ENCODE results near the gene TRIM22.
"Not testable (repeated sequence)": the region's sequence is repeated elsewhere in the genome, so short reads cannot be mapped to it uniquely, and the experiment has no call there.

TRIM22 gene

DNA sequence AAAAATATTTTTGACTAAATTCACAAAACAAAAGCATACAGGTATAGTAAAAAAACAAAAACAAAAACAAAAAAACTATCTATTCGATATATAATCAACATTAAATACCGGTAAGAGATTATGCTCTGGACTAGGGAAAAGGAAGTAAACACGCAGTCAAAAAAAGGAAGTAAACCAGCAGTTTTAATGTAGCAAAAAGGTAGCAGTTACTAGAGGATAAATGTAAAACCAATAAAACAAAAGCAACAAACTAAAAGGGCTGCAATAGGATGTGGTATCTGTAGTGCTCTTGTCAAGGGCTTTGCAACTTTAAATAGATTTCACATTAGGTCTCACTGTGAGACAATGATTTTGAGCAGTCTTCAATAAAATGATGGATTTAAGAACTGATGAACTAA is 2.4 kb downstream of the TRIM22 start:
- DNase-seq = no peak

DNA sequence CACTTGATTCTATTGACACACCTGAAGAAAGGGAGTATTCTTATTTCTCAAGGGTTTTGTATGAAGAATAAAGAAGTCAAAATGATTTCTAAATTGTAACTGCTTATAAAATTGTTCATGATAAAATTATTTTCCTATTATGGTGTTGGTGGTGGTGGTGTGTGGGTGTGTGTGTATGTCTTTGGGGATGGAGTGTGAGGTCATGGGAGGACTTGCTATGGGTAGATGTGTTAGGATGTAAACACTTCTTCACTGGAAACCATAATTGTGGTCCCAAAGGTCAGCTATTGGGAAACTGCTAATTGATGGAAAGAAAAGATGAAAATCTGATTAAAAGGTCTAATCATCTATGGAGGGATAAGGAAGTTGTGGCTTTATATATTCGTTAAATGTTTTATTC is 5.1 kb downstream of the TRIM22 start:
- DNase-seq = no peak

DNA sequence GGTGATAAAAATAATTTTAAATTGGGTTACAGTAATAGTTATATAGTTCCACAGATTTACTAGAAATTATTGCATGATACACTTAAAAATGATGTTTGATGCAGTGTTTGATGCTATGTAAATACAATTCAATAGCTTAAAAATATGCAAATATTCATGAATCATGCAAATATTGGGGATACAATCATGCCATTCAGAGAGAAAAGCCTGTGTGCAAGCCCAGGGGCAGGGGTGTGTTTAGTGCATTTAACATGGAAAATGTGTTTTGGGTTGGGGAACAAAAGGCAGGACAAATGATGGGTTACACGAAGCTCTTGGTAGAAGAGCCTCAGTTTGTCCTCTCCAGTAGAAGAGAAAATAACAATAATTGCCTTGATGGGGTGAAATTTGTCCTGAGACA is 6.0 kb downstream of the TRIM22 start:
- no peak for DNase-seq

DNA sequence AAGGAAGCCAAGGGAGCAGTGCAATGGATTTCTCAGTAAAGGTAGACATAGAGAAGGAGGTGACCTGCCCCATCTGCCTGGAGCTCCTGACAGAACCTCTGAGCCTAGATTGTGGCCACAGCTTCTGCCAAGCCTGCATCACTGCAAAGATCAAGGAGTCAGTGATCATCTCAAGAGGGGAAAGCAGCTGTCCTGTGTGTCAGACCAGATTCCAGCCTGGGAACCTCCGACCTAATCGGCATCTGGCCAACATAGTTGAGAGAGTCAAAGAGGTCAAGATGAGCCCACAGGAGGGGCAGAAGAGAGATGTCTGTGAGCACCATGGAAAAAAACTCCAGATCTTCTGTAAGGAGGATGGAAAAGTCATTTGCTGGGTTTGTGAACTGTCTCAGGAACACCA is 6.6 kb downstream of the TRIM22 start:
- no peak for DNase-seq

DNA sequence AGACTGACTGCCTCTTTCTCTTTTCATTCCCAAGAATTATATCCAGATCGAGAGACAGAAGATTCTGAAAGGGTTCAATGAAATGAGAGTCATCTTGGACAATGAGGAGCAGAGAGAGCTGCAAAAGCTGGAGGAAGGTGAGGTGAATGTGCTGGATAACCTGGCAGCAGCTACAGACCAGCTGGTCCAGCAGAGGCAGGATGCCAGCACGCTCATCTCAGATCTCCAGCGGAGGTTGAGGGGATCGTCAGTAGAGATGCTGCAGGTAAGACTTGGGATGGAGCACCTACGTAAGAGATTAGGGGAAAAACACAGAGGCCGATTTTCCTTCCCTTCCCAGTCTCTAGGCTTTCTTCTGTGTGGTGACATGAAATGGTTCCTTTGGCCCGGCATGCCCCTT is 8.7 kb downstream of the TRIM22 start:
- DNase-seq = no peak

DNA sequence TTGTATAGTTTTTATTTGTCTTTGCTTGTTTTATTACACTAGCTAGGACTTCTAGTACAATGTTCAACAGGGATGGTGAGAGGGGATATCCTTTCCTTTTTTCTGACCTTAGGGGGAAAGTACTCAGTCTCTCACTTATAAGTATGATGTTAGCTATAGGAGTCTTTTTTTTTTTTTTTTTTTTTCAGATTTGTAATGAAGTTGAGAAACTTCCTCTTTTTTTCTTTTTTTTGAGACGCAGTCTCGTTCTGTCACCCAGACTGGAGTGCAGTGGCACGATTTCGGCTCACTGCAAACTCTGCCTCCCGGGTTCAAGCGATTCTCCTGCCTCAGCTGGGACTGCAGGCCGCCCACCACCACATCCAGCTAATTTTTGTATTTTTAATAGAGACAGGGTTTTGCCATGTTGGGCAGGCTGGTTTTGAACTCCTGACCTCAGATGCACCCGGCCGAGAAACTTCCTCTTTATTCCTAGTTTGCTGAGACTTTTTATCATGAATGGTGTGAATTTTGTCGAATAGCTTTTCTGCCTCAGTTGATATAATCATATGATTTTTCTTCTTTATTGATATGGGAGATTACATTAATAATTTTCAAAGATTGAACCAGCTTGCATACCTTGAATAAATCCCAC is 10.9 kb downstream of the TRIM22 start:
- DNase-seq = no peak

DNA sequence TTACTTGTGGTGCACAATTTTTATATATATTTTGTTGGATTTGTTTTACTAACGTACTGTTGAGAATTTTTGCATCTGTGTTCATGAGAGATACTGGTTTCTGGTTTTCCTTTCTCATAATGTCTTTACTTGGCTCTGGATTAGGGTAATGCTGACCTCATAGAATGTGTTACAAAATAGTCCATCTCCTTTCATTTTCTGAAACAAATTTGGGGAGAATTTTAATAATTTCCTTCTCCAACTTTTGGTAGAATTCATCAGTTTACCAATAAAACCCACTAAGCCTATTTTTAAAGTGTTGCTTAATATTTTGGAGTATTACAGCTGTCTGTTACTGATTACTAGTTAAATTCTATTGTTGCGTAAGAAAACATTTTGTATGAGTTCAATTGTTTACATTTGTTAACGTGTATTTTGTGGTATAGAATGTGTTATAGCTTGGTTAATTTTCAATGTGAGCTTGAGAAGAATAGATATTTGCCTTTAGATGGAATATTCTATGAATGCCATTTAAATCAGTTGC is 11.5 kb downstream of the TRIM22 start:
- no peak for DNase-seq

DNA sequence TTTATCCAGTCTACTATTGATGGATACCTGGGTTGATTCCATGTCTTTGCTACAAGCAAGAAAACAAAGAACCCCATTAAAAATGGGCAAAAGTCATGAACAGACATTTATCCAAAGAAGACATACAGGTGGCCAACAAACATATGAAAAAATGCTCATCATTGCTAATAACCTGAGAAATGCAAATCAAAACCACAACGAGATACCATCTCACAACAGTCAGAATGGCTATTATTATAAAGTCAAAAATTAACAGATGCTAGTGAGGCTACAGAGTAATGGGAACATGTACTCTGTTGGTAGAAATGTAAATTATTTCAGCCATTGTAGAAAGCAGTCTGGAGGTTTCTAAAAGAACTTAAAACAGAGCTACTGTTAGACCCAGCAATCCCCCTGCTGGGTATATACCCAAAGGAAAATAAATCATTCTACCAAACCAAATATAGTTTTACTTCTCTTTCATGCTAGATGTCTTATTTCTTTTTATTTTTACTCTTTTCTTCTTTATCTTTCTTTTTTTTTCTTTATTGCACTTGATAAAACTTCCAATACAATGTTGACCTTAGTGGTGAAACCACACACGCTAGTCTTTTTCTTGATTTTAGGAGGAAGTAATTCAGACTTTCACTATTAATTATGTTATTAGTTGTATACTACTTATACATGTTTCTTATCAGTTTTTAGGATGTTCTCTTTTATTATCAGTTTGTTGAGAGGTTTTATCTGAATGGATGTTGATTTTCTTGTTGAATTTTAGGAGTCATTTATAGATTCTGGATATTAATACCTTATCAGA is 14.3 kb downstream of the TRIM22 start:
- DNase-seq = no peak

DNA sequence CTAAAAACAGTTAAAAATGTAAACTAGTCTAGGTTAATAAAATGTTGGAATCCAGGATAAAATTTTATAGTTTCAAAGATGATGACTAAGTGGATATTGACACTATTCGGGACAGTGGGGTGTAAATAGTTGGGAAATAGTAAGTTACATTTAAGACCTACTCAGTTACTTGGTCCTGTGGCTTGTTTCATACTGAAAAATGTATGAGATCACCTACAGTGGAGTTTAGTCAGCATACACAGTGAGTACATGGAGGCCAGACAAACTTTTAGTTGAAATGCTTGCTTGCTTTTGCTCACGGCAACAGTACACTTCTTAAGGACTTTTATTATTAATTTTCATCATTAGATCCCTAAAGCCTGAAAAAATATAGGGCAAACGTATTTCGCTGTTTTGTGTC is 16.1 kb downstream of the TRIM22 start:
- DNase-seq = no peak

DNA sequence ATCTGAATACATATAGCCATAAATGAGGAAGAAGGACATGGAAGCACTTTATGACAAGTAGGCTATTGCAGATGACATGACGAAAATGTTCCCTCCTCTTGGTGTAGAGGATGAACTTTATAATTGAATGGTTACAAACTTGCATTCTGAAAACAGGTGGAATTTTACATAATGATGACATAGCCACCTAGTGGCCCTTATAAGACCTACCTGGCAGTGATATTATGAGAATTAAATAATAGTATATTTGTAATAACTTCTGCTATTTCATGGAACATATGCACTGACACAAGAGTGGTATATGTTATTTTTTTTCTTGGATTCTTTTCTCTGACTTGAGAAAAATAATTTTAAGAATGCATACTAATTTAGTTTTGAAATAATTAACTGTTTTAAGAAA is 22.9 kb downstream of the TRIM22 start:
- DNase-seq = no peak

DNA sequence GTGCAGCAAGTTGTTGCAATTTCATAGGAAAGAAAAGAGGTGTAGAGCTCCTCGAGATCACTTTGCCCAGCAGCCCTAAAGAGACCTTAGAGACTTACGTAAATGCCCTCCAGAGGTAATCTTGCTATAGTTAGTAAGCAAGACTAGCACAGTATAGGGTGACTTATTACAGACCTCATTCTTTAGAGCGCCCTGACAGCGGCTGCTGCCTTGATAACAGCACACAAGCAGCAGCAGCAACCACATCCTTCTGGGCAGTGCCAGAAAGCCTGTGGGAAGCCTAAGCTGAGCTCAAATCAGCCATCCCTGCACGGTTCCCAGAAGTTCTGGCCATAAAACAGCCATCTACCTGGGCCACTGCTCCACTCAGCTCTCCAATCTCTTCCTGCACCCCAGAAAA is 24.1 kb downstream of the TRIM22 start:
- DNase-seq = no peak

DNA sequence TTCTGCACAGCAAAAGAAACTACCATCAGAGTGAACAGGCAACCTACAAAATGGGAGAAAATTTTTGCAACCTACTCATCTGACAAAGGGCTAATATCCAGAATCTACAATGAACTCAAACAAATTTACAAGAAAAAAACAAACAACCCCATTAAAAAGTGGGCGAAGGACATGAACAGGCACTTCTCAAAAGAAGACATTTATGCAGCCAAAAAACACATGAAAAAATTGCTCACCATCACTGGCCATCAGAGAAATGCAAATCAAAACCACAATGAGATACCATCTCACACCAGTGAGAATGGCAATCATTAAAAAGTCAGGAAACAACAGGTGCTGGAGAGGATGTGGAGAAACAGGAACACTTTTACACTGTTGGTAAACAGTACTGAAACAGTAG is 26.9 kb downstream of the TRIM22 start:
- not testable (repeated sequence) for DNase-seq

DNA sequence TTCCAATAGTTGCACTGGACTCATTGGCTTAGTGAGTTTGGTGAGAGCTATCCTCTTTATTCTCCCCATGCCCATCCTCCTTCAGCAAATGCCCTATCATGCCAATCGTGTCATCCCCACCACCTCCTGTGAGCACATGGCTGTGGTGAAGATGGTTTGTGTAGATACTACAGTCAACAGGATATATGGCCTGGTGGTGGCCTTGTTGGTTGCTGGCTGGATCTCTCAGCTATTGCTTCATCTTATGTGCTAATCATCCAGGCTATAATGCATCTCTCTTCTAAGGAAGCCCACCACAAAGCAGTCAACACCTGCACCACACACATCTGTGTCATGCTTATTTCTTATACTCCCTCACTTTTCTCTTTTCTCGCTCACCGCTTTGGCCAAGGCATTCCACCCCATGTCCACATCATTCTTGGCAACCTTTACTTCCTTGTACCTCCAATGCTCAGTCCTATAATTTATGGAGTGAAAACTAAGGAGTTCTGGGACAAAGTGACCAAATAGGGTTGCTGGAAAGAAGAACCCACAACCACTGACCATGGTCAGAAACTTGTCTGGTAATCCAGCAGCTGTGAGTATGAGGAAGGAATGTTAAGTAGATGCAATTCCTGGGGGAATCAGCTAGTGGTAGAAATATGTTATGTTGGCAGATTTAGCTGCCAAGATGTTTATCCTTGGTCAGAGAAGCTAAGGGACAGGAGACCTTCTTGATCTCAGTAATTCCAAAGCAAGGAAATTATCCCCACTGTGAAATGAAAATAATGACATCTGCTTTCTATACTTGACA is 30.3 kb downstream of the TRIM22 start:
- DNase-seq = peak; percentile 2

DNA sequence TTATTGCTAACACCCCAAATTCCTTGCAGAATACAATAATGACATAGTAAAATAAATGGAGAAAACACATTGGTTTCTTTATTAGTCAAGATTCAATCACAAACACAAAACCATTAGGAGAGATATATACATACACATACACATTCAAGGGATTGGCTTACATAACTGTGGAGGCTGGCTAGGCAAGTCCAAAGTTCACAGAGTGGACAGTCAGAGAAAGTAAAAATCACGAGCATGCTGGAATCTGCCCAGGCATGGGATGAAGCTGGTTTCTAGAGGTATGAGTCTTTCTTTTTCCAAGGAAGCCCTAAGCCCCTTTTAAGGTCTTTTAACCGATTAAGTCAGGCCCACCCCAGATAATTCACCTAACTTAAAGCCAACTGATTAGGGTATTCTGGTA is 33.0 kb downstream of the TRIM22 start:
- DNase-seq = no peak

DNA sequence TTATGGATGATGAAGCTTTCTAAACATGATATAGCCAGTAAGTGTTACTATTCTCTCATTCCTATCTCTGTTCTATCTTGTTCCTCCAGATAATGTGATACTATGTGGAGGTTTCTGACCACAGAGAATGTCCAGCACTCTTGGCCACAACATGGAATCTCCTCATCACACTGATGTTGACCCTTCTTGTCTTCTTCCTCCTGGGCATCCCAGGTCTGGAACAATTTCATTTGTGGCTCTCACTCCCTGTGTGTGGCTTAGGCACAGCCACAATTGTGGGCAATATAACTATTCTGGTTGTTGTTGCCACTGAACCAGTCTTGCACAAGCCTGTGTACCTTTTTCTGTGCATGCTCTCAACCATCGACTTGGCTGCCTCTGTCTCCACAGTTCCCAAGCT is 36.8 kb downstream of the TRIM22 start:
- DNase-seq = no peak

DNA sequence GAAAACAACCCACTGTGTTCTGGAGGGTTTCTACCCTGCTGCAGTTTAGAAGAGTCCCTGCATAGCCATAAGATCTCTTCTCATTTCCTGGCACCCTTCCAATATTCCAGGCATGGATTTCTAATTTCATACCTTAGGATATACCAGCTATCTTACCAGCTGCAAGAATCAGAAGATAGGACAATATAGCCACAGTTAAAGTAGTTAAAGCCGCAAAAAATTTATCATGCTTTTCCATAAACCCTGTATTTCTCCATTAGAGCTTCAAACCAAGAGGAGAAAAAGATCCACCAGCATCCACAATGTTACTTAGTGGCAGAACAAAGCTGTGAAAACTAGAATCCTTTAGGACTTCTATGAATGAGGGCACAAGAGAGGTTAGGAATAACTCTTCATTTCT is 38.1 kb downstream of the TRIM22 start:
- DNase-seq = no peak

DNA sequence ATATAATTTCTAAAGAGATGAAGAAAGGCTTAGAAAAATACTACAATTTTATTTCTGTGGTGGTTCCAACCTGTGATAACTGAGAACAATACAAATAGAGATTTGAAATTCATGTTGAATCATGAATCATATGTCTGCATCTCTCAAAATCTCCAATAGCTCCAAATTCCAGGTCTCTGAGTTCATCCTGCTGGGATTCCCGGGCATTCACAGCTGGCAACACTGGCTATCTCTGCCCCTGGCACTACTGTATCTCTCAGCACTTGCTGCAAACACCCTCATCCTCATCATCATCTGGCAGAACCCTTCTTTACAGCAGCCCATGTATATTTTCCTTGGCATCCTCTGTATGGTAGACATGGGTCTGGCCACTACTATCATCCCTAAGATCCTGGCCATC is 46.8 kb downstream of the TRIM22 start, which contains the start of gene OR56B1:
TSS of gene OR56B1 (plus strand) at position 53 of the 400 bp plus-strand sequence. CDS start at position 122, 69 bp downstream.
- DNase-seq = no peak

DNA sequence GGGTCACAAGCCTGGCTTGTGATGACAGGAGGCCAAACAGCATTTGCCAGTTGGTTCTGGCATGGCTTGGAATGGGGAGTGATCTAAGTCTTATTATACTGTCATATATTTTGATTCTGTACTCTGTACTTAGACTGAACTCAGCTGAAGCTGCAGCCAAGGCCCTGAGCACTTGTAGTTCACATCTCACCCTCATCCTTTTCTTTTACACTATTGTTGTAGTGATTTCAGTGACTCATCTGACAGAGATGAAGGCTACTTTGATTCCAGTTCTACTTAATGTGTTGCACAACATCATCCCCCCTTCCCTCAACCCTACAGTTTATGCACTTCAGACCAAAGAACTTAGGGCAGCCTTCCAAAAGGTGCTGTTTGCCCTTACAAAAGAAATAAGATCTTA is 47.5 kb downstream of the TRIM22 start:
- no peak for DNase-seq

DNA sequence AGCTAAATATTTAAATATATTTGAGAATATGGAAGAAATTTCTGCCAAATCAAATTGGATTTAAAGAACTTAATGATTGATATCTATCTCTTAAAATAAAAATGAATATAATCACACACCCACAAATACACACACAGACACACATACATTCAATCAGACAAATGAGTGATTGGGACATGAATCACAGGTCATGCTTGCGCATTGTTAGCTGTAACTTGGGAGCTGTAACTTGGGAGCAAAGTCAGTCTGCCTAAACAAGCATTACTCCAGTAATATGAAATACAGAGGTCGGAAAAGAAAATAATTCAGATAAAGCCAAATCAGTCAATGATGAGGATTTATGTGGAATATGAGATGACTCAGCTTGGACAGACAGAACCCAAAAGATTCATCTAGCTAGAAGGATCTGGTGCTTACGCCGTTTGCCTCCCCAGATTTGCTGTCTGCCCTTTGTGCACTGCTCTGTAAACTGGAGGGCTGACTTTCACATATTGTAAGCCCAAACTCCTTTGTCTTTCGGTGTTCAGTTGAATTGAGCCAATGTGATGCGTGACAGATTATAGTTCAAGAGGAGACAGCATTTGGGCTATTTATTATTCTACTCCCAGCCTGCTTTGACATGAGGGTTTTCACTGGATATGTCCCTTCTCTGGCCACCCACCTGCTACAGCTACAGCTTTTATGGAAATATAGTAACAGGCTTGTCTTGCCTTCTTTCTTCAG is 48.2 kb downstream of the TRIM22 start:
- no peak for DNase-seq

DNA sequence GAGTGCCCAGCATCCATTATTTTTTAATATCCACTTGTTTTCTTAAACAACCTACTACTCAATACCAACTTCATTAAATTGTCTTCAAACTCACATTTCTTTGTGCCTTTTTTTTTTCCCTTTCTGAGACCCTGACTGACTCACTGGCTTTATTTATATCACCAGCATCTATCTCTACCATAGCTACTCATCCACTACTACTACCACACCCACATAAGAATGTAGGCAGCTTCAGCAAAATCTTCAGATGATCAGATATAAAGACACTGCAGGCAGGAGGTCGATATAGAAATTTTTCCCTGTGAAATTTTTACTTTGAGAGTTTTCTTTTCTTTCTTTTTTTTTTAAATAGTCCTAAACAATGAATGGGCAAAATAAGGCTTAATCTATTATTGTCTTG is 48.8 kb downstream of the TRIM22 start:
- no peak for DNase-seq

DNA sequence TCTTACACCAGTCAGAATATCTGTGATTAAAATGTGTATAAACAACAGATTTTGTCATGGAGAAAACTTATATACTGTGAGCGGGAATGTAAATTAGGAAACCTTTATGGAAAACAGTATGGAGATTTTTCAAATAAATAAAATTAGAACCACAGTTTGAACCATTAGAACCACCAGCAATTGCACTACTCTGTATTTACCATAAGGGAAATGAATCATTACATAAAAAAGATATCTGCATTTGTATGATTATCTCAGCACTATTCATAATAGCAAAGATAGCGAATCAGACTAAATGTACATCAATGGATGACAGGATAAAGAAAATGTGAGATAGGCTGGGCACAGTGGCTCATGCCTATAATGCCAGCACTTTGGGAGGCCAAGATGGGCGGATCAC is 57.0 kb downstream of the TRIM22 start:
- no peak for DNase-seq

DNA sequence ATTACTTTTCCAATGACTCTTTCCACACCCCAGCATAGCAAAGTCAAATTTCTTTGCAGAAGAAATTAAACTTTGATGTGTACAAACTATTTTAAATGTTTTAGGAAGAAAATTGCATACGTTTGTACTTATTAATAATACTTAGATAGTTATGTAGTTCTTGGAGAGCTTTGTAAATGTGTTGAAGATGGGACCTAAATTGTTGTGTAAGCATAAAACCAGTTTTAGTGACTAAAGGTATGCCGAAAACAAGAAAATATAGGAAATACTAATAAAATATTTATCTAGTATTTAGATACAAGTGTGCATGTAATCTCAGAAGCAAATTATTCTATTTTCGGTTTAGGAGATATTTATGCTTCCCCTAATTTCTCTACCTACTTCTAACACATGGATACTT is 60.2 kb downstream of the TRIM22 start:
- no peak for DNase-seq

DNA sequence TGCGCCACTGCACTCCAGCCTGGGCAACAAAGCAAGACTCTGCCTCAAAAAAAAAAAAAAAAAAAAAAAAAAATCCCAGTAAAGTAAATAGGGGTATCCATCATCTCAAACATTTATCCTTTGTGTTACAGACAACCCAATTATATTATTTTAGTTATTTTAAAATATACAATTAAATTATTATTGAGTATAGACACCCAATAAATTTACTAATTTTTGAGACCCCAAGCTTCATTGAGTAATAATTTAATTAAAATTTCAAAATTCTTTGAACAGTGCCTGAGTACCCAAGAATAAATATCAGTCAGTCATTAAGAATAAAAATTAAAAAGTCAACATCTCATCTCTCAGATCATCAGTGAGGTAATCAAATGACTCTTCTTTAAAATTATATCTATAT is 64.4 kb downstream of the TRIM22 start, which contains the start of gene OR52N4:
TSS of gene OR52N4 (plus strand) at position 301 of the 400 bp plus-strand sequence. CDS start 498 bp downstream, outside the sequence.
- no peak for DNase-seq

Measured in NK-92 treated with Interleukin-12 subunit alpha and Interleukin-12 subunit beta, amount 100 ng/mL, for 24 hours (cell line).